Keratinocyte (primary cell): Measurements from ENCODE around the gene PTCHD4. TPM values are rescaled to one million over a fixed set of nuclear protein-coding genes. Genes with fewer than 3 reads are reported as not detected.

Experiments
- DNase-seq: peaks from one replicate; pipeline ENCODE4 v3.0.0-alpha.2; 2011; ENCODE audit warnings: low read depth, missing footprints, low spot score
- FAIRE-seq: peaks from 2 replicates; lab custom pipeline; 2011; peaks lifted over from hg19 to GRCh38; lab: Jason Lieb, UNC
- H2AFZ ChIP-seq: 2 replicates; pipeline ENCODE4 v1.6.0; 2012; ENCODE audit warnings: low read length, control low read depth, inconsistent platforms; ENCODE audit not compliant: control insufficient read depth
- H3K27ac ChIP-seq: 2 replicates; pipeline ENCODE4 v1.5.1; 2011; ENCODE audit warnings: low read length; ENCODE audit not compliant: control insufficient read depth, insufficient read depth
- H3K27me3 ChIP-seq: 3 replicates; pipeline ENCODE4 v1.6.0; 2011; ENCODE audit warnings: low read length; ENCODE audit not compliant: control insufficient read depth, insufficient read depth; ENCODE audit errors: extremely low read depth
- H3K36me3 ChIP-seq, 2 experiments: 2 replicates in 1 of 2; 3 replicates in 1 of 2; pipeline ENCODE4 v1.5.1; 2011; ENCODE audit warnings: low read length in 2 of 2, mild to moderate bottlenecking in 1 of 2; ENCODE audit not compliant: control insufficient read depth in 2 of 2, insufficient read depth in 2 of 2; ENCODE audit errors: extremely low read depth in 1 of 2
- H3K4me1 ChIP-seq: 3 replicates; pipeline ENCODE4 v1.5.1; 2011; ENCODE audit warnings: low read length; ENCODE audit not compliant: control insufficient read depth, insufficient read depth; ENCODE audit errors: extremely low read depth
- H3K4me2 ChIP-seq: 3 replicates; pipeline ENCODE4 v1.6.0; 2011; ENCODE audit warnings: low read depth, low read length; ENCODE audit not compliant: control insufficient read depth, insufficient read depth; ENCODE audit errors: extremely low read depth
- H3K4me3 ChIP-seq, 3 experiments: fragments of 200-600 bp in 1 of 3; sonication (generic) in 1 of 3; 2 replicates in 2 of 3; 3 replicates in 1 of 3; pipeline ENCODE4 v1.5.1; 2011 to 2016; ENCODE audit warnings: low read length in 3 of 3, mild to moderate bottlenecking in 3 of 3, control low read depth in 2 of 3, inconsistent platforms in 1 of 3, low read depth in 1 of 3, mixed read lengths in 1 of 3, mixed run types in 1 of 3, moderate library complexity in 1 of 3; ENCODE audit not compliant: control insufficient read depth in 2 of 3, insufficient read depth in 2 of 3; ENCODE audit errors: extremely low read depth in 1 of 3
- H3K79me2 ChIP-seq: 2 replicates; pipeline ENCODE4 v1.6.0; 2012; ENCODE audit warnings: low read length; ENCODE audit not compliant: control insufficient read depth, insufficient read depth
- H3K9ac ChIP-seq: 3 replicates; pipeline ENCODE4 v1.6.0; 2011; ENCODE audit warnings: low read length; ENCODE audit not compliant: control insufficient read depth, insufficient read depth; ENCODE audit errors: extremely low read depth
- H3K9me1 ChIP-seq: 3 replicates; pipeline ENCODE4 v1.6.0; 2011; ENCODE audit warnings: low read length; ENCODE audit not compliant: control insufficient read depth, insufficient read depth; ENCODE audit errors: extremely low read depth
- H3K9me3 ChIP-seq: 2 replicates; pipeline ENCODE4 v1.5.1; 2012; ENCODE audit warnings: low read depth, low read length; ENCODE audit not compliant: control insufficient read depth
- H4K20me1 ChIP-seq: 3 replicates; pipeline ENCODE4 v1.6.0; 2011; ENCODE audit warnings: low read length; ENCODE audit not compliant: control insufficient read depth, insufficient read depth; ENCODE audit errors: extremely low read depth
- EZH2 ChIP-seq: IDR thresholded peaks from one replicate; pipeline ENCODE4 v1.6.1; 2012; ENCODE audit warnings: inconsistent platforms, mild to moderate bottlenecking, low read length, moderate library complexity
- dilution Hi-C: fragments of 300-500 bp; cut with MboI; formaldehyde crosslinking; loops from one replicate; pipeline ENCODE4 v1.7.0; 2020; ENCODE audit warnings: low sequenced_read_pairs; ENCODE audit not compliant: extremely low pct_ligation_motif_present
- polyA plus RNA-seq, 5 experiments: library from polyadenylated mRNA; depleted of rRNA in 3 of 5; stranded (reverse) in 3 of 5; stranded (forward) in 1 of 5; unstranded in 1 of 5; fragments of >200 nt; gene quantifications; 1 replicate in 1 of 5; 2 replicates in 3 of 5; 3 replicates in 1 of 5; pipeline versions ENCODE4 v1.2.1 to v1.2.3, GENCODE V29; 2011 to 2012; ENCODE audit warnings: missing spikeins in 2 of 5, low read depth in 1 of 5, low replicate concordance in 1 of 5
- TF ChIP-seq, protein P1 (sequence below), 3 experiments: IDR thresholded peaks in 1 of 3; conservative IDR thresholded peaks in 1 of 3; optimal IDR thresholded peaks in 1 of 3; 2 replicates in 2 of 3; 3 replicates in 1 of 3; pipeline versions ENCODE3 to v1.5.1; 2011; ENCODE audit warnings: low read length in 3 of 3, mild to moderate bottlenecking in 3 of 3, moderate library complexity in 2 of 3, control low read depth in 1 of 3, inconsistent platforms in 1 of 3; ENCODE audit not compliant: insufficient read depth in 2 of 3; ENCODE audit errors: extremely low read depth in 1 of 3

PTCHD4 gene
- polyA plus RNA-seq, 1 donor (not counting 4 experiments of a cell fraction or from before 2014, with no cell fraction given): 0.41 TPM

DNA sequence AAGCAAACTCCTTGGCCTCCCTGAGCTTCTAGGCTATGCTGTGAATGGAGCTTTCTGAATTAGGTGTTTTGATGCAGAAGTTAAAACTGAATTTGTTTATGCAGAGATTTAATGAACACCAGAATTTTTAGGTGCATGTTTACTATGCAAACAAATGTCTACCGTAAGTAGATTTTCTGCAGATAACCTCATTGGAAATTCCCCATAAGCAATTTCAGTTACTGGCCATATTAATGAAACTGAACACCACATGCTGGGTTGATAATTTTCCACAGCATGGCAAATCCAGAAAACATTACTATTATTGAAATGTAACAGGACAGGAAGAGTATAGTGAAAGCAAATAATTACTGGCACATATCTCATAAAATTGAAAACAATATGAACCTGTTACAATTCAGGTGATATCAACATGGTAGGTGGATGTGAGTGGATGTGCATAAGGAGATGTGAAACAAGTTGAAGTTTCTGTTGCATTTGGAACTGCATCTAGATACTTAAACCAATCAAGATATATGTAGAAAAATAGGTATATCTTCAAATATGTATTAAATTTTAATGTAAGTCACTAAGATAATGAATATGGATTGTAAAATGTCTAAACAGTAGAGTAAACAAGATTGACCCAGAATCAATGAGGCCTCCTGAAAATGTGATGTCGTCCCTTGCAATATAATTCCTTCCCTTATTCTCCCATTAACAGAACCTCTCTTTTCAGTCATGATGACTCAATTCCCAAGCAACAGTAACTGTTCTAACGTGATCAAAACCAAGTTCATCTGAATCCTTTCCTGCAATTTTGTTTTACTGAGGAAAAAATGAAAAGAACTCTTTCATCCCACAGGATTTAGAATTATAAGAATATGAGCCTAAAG is 11.0 kb downstream of the PTCHD4 start:
- Histone ChIP-seq H3K27me3 (no peaks in the 10 kb centered on the region), H3K4me3 (no peak overlapping the region), H4K20me1 (no peaks in the 10 kb centered on the region), H3K9ac (no peak overlapping the region), H3K4me2 (no peak overlapping the region), H3K9me1 (no peaks in the 10 kb centered on the region), H3K4me1 (peaks cover 10% of the 10 kb centered on the region), H3K27ac (no peak overlapping the region), H2AFZ (no peak overlapping the region), H3K79me2 (peaks cover 13% of the 10 kb centered on the region), H3K9me3 (no peaks in the 10 kb centered on the region), H3K36me3 (no peaks in the 10 kb centered on the region)
- FAIRE-seq: no peak
- dilution Hi-C loops: loop anchor here (25.0 kb wide), 1 partner anchor 1337 kb away; no protein-coding TSS in a partner anchor
- DNase-seq: no peak
- TF ChIP-seq, protein P1, sequence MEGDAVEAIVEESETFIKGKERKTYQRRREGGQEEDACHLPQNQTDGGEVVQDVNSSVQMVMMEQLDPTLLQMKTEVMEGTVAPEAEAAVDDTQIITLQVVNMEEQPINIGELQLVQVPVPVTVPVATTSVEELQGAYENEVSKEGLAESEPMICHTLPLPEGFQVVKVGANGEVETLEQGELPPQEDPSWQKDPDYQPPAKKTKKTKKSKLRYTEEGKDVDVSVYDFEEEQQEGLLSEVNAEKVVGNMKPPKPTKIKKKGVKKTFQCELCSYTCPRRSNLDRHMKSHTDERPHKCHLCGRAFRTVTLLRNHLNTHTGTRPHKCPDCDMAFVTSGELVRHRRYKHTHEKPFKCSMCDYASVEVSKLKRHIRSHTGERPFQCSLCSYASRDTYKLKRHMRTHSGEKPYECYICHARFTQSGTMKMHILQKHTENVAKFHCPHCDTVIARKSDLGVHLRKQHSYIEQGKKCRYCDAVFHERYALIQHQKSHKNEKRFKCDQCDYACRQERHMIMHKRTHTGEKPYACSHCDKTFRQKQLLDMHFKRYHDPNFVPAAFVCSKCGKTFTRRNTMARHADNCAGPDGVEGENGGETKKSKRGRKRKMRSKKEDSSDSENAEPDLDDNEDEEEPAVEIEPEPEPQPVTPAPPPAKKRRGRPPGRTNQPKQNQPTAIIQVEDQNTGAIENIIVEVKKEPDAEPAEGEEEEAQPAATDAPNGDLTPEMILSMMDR (optimal IDR thresholded peaks at IDR 0.05 in 1 of 3, IDR thresholded peaks at IDR 0.05 in 1 of 3, conservative IDR thresholded peaks at IDR 0.05 in 1 of 3; ENCODE audit: extremely low read depth in 1 of 3, insufficient read depth in 2 of 3, low read length in 3 of 3): no peak
- TF ChIP-seq EZH2: no peak

- Histone ChIP-seq H3K9me3 (no peaks in the 10 kb centered on the region), H3K27me3 (no peaks in the 10 kb centered on the region), H3K4me2 (no peak overlapping the region), H3K27ac (no peak overlapping the region), H3K4me3 (no peak overlapping the region), H3K36me3 (no peaks in the 10 kb centered on the region), H3K4me1 (peaks cover 10% of the 10 kb centered on the region), H4K20me1 (no peaks in the 10 kb centered on the region), H2AFZ (no peak overlapping the region), H3K9ac (no peak overlapping the region), H3K79me2 (peaks cover 13% of the 10 kb centered on the region), H3K9me1 (no peaks in the 10 kb centered on the region)
- DNase-seq (no peak), FAIRE-seq (no peak)
- dilution Hi-C loops: loop anchor here (25.0 kb wide), 1 partner anchor 1338 kb away; no protein-coding TSS in a partner anchor
- TF ChIP-seq, protein P1 (optimal IDR thresholded peaks at IDR 0.05 in 1 of 3, IDR thresholded peaks at IDR 0.05 in 1 of 3, conservative IDR thresholded peaks at IDR 0.05 in 1 of 3; ENCODE audit: extremely low read depth in 1 of 3, insufficient read depth in 2 of 3, low read length in 3 of 3): no peak
- TF ChIP-seq EZH2: no peak
Observed at GRCh38 chr6:48098923-48099322, 12.1 kb downstream of the PTCHD4 start.
